Loucy (cell line): ENCODE data around the gene SUCLG2.

Experiments used
- H2AFZ ChIP-seq: fragments of 200-600 bp; sonication (generic); 2 replicates; pipeline ENCODE4 v1.6.0; 2016; ENCODE audit warnings: antibody characterized with exemption, mild to moderate bottlenecking, low read length, moderate library complexity
- H3F3A ChIP-seq: fragments of 200-600 bp; 2 replicates; pipeline ENCODE4 v1.6.0; 2016; ENCODE audit warnings: antibody characterized with exemption, low read depth, mild to moderate bottlenecking
- H3K27me3 ChIP-seq: fragments of 200-600 bp; sonication (generic); 2 replicates; pipeline ENCODE4 v1.6.1; 2014; ENCODE audit warnings: low read length, mild to moderate bottlenecking; ENCODE audit not compliant: insufficient read depth, poor library complexity, severe bottlenecking
- H3K36me3 ChIP-seq: fragments of 200-600 bp; sonication (generic); 2 replicates; pipeline ENCODE4 v1.6.1; 2016; ENCODE audit warnings: low read length; ENCODE audit not compliant: insufficient read depth
- H3K4me1 ChIP-seq: fragments of 200-600 bp; sonication (generic); 2 replicates; pipeline ENCODE4 v1.5.1; 2014; ENCODE audit warnings: low read length, mild to moderate bottlenecking; ENCODE audit not compliant: insufficient read depth, poor library complexity, severe bottlenecking
- H3K4me2 ChIP-seq: fragments of 200-600 bp; sonication (generic); 2 replicates; pipeline ENCODE4 v1.6.0; 2014; ENCODE audit warnings: antibody characterized with exemption, low read length, low read depth, mild to moderate bottlenecking; ENCODE audit not compliant: poor library complexity, severe bottlenecking
- H3K4me3 ChIP-seq: fragments of 200-600 bp; sonication (generic); 2 replicates; pipeline ENCODE4 v1.5.1; 2014; ENCODE audit warnings: low read length, mild to moderate bottlenecking, mixed read lengths; ENCODE audit not compliant: poor library complexity, severe bottlenecking
- H3K79me2 ChIP-seq: fragments of 200-600 bp; sonication (generic); 2 replicates; pipeline ENCODE4 v1.6.1; 2014; ENCODE audit warnings: low read length; ENCODE audit not compliant: insufficient read depth
- H3K9ac ChIP-seq: fragments of 200-600 bp; sonication (generic); 2 replicates; pipeline ENCODE4 v1.6.0; 2014; ENCODE audit warnings: mild to moderate bottlenecking, low read depth, low read length, moderate library complexity; ENCODE audit not compliant: poor library complexity, severe bottlenecking
- H3K9me2 ChIP-seq: fragments of 200-600 bp; sonication (generic); replicated peaks from 2 replicates; pipeline ENCODE4 v1.6.1; 2016; ENCODE audit warnings: low read depth, low read length, mixed read lengths
- H3K9me3 ChIP-seq: fragments of 200-600 bp; sonication (generic); 2 replicates; pipeline ENCODE4 v1.6.1; 2014; ENCODE audit warnings: mild to moderate bottlenecking, antibody characterized with exemption, low read length, low read depth; ENCODE audit not compliant: insufficient read depth
- H4K20me1 ChIP-seq: fragments of 200-600 bp; sonication (generic); 2 replicates; pipeline ENCODE4 v1.6.0; 2014; ENCODE audit warnings: antibody characterized with exemption, low read length, mild to moderate bottlenecking; ENCODE audit not compliant: insufficient read depth, poor library complexity, severe bottlenecking
- EZH2phosphoT487 ChIP-seq: fragments of 200-600 bp; IDR thresholded peaks from 2 replicates; pipeline ENCODE4 v1.6.1; 2018; ENCODE audit warnings: antibody characterized with exemption, mild to moderate bottlenecking, moderate library complexity, borderline replicate concordance
- TF ChIP-seq, protein P1 (sequence below): fragments of 200-600 bp; sonication (generic); conservative IDR thresholded peaks from 2 replicates; pipeline ENCODE4 v1.5.1; 2014; ENCODE audit warnings: mild to moderate bottlenecking, antibody characterized with exemption, low read length

Gene SUCLG2

DNA sequence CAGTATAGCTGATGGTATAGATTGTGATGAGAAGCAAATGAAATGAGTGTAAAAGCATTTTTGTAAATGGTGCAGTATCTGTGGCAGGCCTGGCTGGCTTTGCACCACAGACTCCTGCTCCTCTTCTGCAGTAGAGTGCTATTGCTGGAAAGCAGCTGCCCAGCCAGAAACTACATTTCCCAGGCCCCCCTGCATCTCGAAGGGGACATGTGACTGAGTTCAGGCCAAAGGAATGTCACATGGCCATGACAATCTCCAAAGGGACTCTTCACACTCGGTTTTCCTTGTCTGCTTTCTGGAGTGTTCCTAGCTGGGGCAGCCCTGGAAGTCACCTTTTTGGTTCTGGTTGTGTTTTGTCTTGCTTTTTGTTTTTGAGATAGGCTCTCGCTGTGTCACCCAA is 277.1 kb downstream of the SUCLG2 start:
- no peak overlapping the region for H3K9ac ChIP-seq
- H3K79me2 ChIP-seq: no peaks in the 10 kb centered on the region
- H3K27me3 ChIP-seq: no peaks in the 10 kb centered on the region
- H3K36me3 ChIP-seq: no peaks in the 10 kb centered on the region
- TF ChIP-seq EZH2phosphoT487: no peak
- TF ChIP-seq, protein P1, sequence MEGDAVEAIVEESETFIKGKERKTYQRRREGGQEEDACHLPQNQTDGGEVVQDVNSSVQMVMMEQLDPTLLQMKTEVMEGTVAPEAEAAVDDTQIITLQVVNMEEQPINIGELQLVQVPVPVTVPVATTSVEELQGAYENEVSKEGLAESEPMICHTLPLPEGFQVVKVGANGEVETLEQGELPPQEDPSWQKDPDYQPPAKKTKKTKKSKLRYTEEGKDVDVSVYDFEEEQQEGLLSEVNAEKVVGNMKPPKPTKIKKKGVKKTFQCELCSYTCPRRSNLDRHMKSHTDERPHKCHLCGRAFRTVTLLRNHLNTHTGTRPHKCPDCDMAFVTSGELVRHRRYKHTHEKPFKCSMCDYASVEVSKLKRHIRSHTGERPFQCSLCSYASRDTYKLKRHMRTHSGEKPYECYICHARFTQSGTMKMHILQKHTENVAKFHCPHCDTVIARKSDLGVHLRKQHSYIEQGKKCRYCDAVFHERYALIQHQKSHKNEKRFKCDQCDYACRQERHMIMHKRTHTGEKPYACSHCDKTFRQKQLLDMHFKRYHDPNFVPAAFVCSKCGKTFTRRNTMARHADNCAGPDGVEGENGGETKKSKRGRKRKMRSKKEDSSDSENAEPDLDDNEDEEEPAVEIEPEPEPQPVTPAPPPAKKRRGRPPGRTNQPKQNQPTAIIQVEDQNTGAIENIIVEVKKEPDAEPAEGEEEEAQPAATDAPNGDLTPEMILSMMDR: no peak
- no peak overlapping the region for H2AFZ ChIP-seq
- no peaks in the 10 kb centered on the region for H3K9me3 ChIP-seq
- no peaks in the 10 kb centered on the region for H3F3A ChIP-seq
- H3K4me1 ChIP-seq: no peaks in the 10 kb centered on the region
- H4K20me1 ChIP-seq: no peaks in the 10 kb centered on the region
- H3K4me3 ChIP-seq: no peak overlapping the region
- no peak overlapping the region for H3K4me2 ChIP-seq
- no peaks in the 10 kb centered on the region for H3K9me2 ChIP-seq

GRCh38 chr3:67376416-67376815 is 278.0 kb downstream of the SUCLG2 start:
- Histone ChIP-seq H3K79me2 (no peaks in the 10 kb centered on the region), H3K4me3 (no peak overlapping the region), H3K4me1 (no peaks in the 10 kb centered on the region), H3K27me3 (no peaks in the 10 kb centered on the region), H3K36me3 (no peaks in the 10 kb centered on the region), H4K20me1 (no peaks in the 10 kb centered on the region), H3F3A (no peaks in the 10 kb centered on the region), H3K9ac (no peak overlapping the region), H2AFZ (no peak overlapping the region), H3K9me3 (no peaks in the 10 kb centered on the region), H3K9me2 (no peaks in the 10 kb centered on the region), H3K4me2 (no peak overlapping the region)
- TF ChIP-seq, protein P1: no peak
- no peak for TF ChIP-seq EZH2phosphoT487

DNA sequence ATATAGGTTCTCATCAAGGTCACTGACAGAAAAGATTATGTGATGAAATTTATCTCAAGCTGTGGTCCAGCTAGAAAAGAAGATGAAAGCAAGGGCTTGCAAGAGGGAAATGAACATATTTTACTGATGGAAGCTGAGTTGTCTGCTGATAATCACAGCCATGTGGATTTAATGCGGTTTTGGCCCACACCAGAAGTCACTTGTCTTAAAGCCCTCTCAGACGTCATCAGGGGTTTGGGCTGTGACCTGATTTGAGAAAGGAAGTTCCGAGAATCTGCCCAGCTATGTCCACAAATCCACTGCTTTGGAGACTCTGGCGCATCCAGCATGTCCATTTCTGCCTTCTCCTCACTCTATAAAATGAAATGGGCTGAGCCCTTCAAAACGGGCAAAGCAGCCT is 278.4 kb downstream of the SUCLG2 start:
- H2AFZ ChIP-seq: no peak overlapping the region
- no peaks in the 10 kb centered on the region for H3K9me2 ChIP-seq
- H3K36me3 ChIP-seq: no peaks in the 10 kb centered on the region
- no peaks in the 10 kb centered on the region for H3K27me3 ChIP-seq
- no peak overlapping the region for H3K4me2 ChIP-seq
- H3K4me1 ChIP-seq: no peaks in the 10 kb centered on the region
- no peak overlapping the region for H3K4me3 ChIP-seq
- H3K9me3 ChIP-seq: no peaks in the 10 kb centered on the region
- TF ChIP-seq, protein P1: no peak
- TF ChIP-seq EZH2phosphoT487: no peak
- no peaks in the 10 kb centered on the region for H3F3A ChIP-seq
- no peaks in the 10 kb centered on the region for H4K20me1 ChIP-seq
- no peak overlapping the region for H3K9ac ChIP-seq
- no peaks in the 10 kb centered on the region for H3K79me2 ChIP-seq
